Measurements from ENCODE around the gene NLRP10.

DNA sequence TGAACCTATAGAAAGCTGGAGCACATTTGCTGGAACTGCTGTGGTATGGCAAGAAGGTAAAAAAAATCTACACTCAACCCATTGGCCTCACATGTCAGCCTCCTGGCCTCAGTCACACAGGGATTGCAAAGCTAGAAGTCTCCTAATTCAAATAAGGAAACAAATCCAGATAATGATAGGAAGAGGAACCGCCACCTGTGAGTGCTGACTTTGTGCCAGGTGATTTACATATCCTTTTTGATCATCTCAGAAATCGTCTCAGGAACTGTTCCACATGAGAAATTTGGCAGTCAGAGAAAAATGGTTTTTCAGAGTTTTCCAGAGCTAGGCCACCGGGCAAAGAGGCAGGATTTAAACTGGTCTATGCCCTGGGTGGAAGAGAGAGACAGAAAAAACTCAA lies 986 bp downstream of the NLRP10 start:
- no peak for TF ChIP-seq CHD2 (IDR thresholded peaks at IDR 0.05; ENCODE audit: low read length, partially characterized antibody)
- TF ChIP-seq, protein P1, sequence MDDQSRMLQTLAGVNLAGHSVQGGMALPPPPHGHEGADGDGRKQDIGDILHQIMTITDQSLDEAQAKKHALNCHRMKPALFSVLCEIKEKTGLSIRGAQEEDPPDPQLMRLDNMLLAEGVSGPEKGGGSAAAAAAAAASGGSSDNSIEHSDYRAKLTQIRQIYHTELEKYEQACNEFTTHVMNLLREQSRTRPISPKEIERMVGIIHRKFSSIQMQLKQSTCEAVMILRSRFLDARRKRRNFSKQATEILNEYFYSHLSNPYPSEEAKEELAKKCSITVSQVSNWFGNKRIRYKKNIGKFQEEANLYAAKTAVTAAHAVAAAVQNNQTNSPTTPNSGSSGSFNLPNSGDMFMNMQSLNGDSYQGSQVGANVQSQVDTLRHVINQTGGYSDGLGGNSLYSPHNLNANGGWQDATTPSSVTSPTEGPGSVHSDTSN (IDR thresholded peaks at IDR 0.05) = no peak
- TF ChIP-seq, protein P2, sequence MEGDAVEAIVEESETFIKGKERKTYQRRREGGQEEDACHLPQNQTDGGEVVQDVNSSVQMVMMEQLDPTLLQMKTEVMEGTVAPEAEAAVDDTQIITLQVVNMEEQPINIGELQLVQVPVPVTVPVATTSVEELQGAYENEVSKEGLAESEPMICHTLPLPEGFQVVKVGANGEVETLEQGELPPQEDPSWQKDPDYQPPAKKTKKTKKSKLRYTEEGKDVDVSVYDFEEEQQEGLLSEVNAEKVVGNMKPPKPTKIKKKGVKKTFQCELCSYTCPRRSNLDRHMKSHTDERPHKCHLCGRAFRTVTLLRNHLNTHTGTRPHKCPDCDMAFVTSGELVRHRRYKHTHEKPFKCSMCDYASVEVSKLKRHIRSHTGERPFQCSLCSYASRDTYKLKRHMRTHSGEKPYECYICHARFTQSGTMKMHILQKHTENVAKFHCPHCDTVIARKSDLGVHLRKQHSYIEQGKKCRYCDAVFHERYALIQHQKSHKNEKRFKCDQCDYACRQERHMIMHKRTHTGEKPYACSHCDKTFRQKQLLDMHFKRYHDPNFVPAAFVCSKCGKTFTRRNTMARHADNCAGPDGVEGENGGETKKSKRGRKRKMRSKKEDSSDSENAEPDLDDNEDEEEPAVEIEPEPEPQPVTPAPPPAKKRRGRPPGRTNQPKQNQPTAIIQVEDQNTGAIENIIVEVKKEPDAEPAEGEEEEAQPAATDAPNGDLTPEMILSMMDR (IDR thresholded peaks at IDR 0.05) = no peak

All from SK-N-SH (cell line).